Keratinocyte (primary cell): ENCODE results near the gene HSDL1. TPM values are rescaled to one million over a fixed set of nuclear protein-coding genes. Genes with fewer than 3 reads are reported as not detected.

Experiments
- DNase-seq: peaks from one replicate; pipeline ENCODE4 v3.0.0-alpha.2; 2011; ENCODE audit warnings: low read depth, missing footprints, low spot score
- FAIRE-seq: peaks from 2 replicates; lab custom pipeline; 2011; peaks lifted over from hg19 to GRCh38; lab: Jason Lieb, UNC
- H2AFZ ChIP-seq: 2 replicates; pipeline ENCODE4 v1.6.0; 2012; ENCODE audit warnings: low read length, control low read depth, inconsistent platforms; ENCODE audit not compliant: control insufficient read depth
- H3K27ac ChIP-seq: 2 replicates; pipeline ENCODE4 v1.5.1; 2011; ENCODE audit warnings: low read length; ENCODE audit not compliant: control insufficient read depth, insufficient read depth
- H3K27me3 ChIP-seq: 3 replicates; pipeline ENCODE4 v1.6.0; 2011; ENCODE audit warnings: low read length; ENCODE audit not compliant: control insufficient read depth, insufficient read depth; ENCODE audit errors: extremely low read depth
- H3K36me3 ChIP-seq, 2 experiments: 2 replicates in 1 of 2; 3 replicates in 1 of 2; pipeline ENCODE4 v1.5.1; 2011; ENCODE audit warnings: low read length in 2 of 2, mild to moderate bottlenecking in 1 of 2; ENCODE audit not compliant: control insufficient read depth in 2 of 2, insufficient read depth in 2 of 2; ENCODE audit errors: extremely low read depth in 1 of 2
- H3K4me1 ChIP-seq: 3 replicates; pipeline ENCODE4 v1.5.1; 2011; ENCODE audit warnings: low read length; ENCODE audit not compliant: control insufficient read depth, insufficient read depth; ENCODE audit errors: extremely low read depth
- H3K4me2 ChIP-seq: 3 replicates; pipeline ENCODE4 v1.6.0; 2011; ENCODE audit warnings: low read depth, low read length; ENCODE audit not compliant: control insufficient read depth, insufficient read depth; ENCODE audit errors: extremely low read depth
- H3K4me3 ChIP-seq, 3 experiments: fragments of 200-600 bp in 1 of 3; sonication (generic) in 1 of 3; 2 replicates in 2 of 3; 3 replicates in 1 of 3; pipeline ENCODE4 v1.5.1; 2011 to 2016; ENCODE audit warnings: low read length in 3 of 3, mild to moderate bottlenecking in 3 of 3, control low read depth in 2 of 3, inconsistent platforms in 1 of 3, low read depth in 1 of 3, mixed read lengths in 1 of 3, mixed run types in 1 of 3, moderate library complexity in 1 of 3; ENCODE audit not compliant: control insufficient read depth in 2 of 3, insufficient read depth in 2 of 3; ENCODE audit errors: extremely low read depth in 1 of 3
- H3K79me2 ChIP-seq: 2 replicates; pipeline ENCODE4 v1.6.0; 2012; ENCODE audit warnings: low read length; ENCODE audit not compliant: control insufficient read depth, insufficient read depth
- H3K9ac ChIP-seq: 3 replicates; pipeline ENCODE4 v1.6.0; 2011; ENCODE audit warnings: low read length; ENCODE audit not compliant: control insufficient read depth, insufficient read depth; ENCODE audit errors: extremely low read depth
- H3K9me1 ChIP-seq: 3 replicates; pipeline ENCODE4 v1.6.0; 2011; ENCODE audit warnings: low read length; ENCODE audit not compliant: control insufficient read depth, insufficient read depth; ENCODE audit errors: extremely low read depth
- H3K9me3 ChIP-seq: 2 replicates; pipeline ENCODE4 v1.5.1; 2012; ENCODE audit warnings: low read depth, low read length; ENCODE audit not compliant: control insufficient read depth
- H4K20me1 ChIP-seq: 3 replicates; pipeline ENCODE4 v1.6.0; 2011; ENCODE audit warnings: low read length; ENCODE audit not compliant: control insufficient read depth, insufficient read depth; ENCODE audit errors: extremely low read depth
- EZH2 ChIP-seq: IDR thresholded peaks from one replicate; pipeline ENCODE4 v1.6.1; 2012; ENCODE audit warnings: inconsistent platforms, mild to moderate bottlenecking, low read length, moderate library complexity
- dilution Hi-C: fragments of 300-500 bp; cut with MboI; formaldehyde crosslinking; loops from one replicate; pipeline ENCODE4 v1.7.0; 2020; ENCODE audit warnings: low sequenced_read_pairs; ENCODE audit not compliant: extremely low pct_ligation_motif_present
- polyA plus RNA-seq, 5 experiments: library from polyadenylated mRNA; depleted of rRNA in 3 of 5; stranded (reverse) in 3 of 5; stranded (forward) in 1 of 5; unstranded in 1 of 5; fragments of >200 nt; gene quantifications; 1 replicate in 1 of 5; 2 replicates in 3 of 5; 3 replicates in 1 of 5; pipeline versions ENCODE4 v1.2.1 to v1.2.3, GENCODE V29; 2011 to 2012; ENCODE audit warnings: missing spikeins in 2 of 5, low read depth in 1 of 5, low replicate concordance in 1 of 5
- TF ChIP-seq, protein P1 (sequence below), 3 experiments: IDR thresholded peaks in 1 of 3; conservative IDR thresholded peaks in 1 of 3; optimal IDR thresholded peaks in 1 of 3; 2 replicates in 2 of 3; 3 replicates in 1 of 3; pipeline versions ENCODE3 to v1.5.1; 2011; ENCODE audit warnings: low read length in 3 of 3, mild to moderate bottlenecking in 3 of 3, moderate library complexity in 2 of 3, control low read depth in 1 of 3, inconsistent platforms in 1 of 3; ENCODE audit not compliant: insufficient read depth in 2 of 3; ENCODE audit errors: extremely low read depth in 1 of 3

Gene HSDL1
- polyA plus RNA-seq, 1 donor (not counting 4 experiments of a cell fraction or from before 2014, with no cell fraction given): 18.1 TPM

DNA sequence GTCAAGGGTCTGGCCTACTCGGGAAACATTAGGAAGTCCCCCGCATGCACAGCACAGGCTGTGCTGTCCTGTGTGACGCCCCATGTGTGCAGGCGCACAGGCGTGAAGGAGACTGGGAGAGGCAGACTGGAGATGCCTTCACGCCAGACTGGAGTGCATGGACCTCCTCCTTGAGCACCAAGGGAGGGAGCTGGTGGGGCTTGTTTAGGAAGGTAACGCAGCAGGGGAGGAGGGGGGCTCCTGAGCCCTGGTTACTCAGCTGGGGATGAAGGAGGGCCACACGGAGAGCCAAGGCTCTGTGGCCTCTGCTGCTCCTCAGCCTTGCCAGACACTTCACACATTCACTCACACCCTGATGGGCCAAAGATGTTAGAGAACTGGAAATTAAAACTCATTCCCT lies 7.7 kb downstream of the HSDL1 start:
- Histone ChIP-seq H3K4me1 (no peaks in the 10 kb centered on the region), H2AFZ (no peak overlapping the region), H3K4me3 (no peak overlapping the region), H3K9me3 (no peaks in the 10 kb centered on the region), H3K9me1 (no peaks in the 10 kb centered on the region), H3K36me3 (no peaks in the 10 kb centered on the region), H3K9ac (no peak overlapping the region), H3K4me2 (no peak overlapping the region), H3K27ac (no peak overlapping the region), H4K20me1 (no peaks in the 10 kb centered on the region), H3K79me2 (no peaks in the 10 kb centered on the region), H3K27me3 (no peaks in the 10 kb centered on the region)
- DNase-seq: no peak
- no peak for FAIRE-seq
- TF ChIP-seq, protein P1, sequence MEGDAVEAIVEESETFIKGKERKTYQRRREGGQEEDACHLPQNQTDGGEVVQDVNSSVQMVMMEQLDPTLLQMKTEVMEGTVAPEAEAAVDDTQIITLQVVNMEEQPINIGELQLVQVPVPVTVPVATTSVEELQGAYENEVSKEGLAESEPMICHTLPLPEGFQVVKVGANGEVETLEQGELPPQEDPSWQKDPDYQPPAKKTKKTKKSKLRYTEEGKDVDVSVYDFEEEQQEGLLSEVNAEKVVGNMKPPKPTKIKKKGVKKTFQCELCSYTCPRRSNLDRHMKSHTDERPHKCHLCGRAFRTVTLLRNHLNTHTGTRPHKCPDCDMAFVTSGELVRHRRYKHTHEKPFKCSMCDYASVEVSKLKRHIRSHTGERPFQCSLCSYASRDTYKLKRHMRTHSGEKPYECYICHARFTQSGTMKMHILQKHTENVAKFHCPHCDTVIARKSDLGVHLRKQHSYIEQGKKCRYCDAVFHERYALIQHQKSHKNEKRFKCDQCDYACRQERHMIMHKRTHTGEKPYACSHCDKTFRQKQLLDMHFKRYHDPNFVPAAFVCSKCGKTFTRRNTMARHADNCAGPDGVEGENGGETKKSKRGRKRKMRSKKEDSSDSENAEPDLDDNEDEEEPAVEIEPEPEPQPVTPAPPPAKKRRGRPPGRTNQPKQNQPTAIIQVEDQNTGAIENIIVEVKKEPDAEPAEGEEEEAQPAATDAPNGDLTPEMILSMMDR (optimal IDR thresholded peaks at IDR 0.05 in 1 of 3, IDR thresholded peaks at IDR 0.05 in 1 of 3, conservative IDR thresholded peaks at IDR 0.05 in 1 of 3; ENCODE audit: extremely low read depth in 1 of 3, insufficient read depth in 2 of 3, low read length in 3 of 3): no peak
- TF ChIP-seq EZH2: no peak
- dilution Hi-C loops: no loop called here

DNA sequence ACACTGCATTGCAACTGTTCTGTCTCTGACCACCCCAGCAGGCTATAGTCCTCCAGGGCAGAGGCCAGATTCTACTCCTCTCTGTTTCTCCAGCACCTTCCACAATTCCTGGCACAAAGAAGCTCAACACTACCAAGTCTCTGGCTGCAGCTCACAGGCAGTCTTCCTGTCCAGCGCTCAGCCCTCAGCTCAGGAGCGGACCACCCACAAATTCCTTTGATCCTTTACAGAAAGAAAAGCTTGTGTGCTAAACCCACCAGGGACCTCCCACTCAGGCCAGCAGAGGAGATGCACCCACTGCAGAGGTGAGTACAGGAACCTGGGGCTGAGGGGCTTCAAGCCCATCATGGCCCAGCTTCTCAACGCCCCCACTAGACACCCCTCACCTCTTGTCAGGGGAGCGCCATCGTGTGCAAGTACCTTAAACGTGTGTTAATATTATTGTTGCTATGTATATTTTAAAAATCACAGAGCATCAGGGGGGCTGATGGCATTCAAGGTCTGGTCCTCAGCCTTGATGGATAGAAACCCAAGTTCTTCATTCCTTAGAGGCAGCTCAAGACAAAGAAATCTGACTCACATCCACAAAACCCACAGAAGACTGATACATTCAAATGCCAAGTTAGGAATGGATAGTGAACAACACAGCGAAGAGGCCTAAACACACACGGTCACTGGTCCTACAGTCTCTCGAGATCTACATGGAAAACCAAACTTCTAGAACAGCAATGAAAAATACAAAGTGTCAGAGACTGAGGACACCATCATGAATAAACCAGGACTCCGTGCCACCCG lies 8.4 kb downstream of the HSDL1 start:
- no peaks in the 10 kb centered on the region for H3K36me3 ChIP-seq
- H3K27ac ChIP-seq: no peak overlapping the region
- no peaks in the 10 kb centered on the region for H3K4me1 ChIP-seq
- no peak overlapping the region for H2AFZ ChIP-seq
- no peaks in the 10 kb centered on the region for H3K27me3 ChIP-seq
- H3K9ac ChIP-seq: no peak overlapping the region
- TF ChIP-seq, protein P1 (optimal IDR thresholded peaks at IDR 0.05 in 1 of 3, IDR thresholded peaks at IDR 0.05 in 1 of 3, conservative IDR thresholded peaks at IDR 0.05 in 1 of 3; ENCODE audit: extremely low read depth in 1 of 3, insufficient read depth in 2 of 3, low read length in 3 of 3): no peak
- TF ChIP-seq EZH2: no peak
- no peaks in the 10 kb centered on the region for H3K9me3 ChIP-seq
- no peaks in the 10 kb centered on the region for H3K79me2 ChIP-seq
- DNase-seq (no peak), FAIRE-seq (no peak)
- H4K20me1 ChIP-seq: no peaks in the 10 kb centered on the region
- H3K4me3 ChIP-seq: no peak overlapping the region
- H3K9me1 ChIP-seq: no peaks in the 10 kb centered on the region
- dilution Hi-C loops: no loop called here
- H3K4me2 ChIP-seq: no peak overlapping the region
